ENCODE data around the gene SLC2A1. TPM values are rescaled to one million over a fixed set of nuclear protein-coding genes. Genes with fewer than 3 reads are reported as not detected.

The SLC2A1 gene
- total and polyA plus RNA-seq, 9 of the 15 experiments (the other 6 are each of a cell fraction or from before 2014, with no cell fraction given), result 12.6 to 153 (median 48.0) TPM

DNA sequence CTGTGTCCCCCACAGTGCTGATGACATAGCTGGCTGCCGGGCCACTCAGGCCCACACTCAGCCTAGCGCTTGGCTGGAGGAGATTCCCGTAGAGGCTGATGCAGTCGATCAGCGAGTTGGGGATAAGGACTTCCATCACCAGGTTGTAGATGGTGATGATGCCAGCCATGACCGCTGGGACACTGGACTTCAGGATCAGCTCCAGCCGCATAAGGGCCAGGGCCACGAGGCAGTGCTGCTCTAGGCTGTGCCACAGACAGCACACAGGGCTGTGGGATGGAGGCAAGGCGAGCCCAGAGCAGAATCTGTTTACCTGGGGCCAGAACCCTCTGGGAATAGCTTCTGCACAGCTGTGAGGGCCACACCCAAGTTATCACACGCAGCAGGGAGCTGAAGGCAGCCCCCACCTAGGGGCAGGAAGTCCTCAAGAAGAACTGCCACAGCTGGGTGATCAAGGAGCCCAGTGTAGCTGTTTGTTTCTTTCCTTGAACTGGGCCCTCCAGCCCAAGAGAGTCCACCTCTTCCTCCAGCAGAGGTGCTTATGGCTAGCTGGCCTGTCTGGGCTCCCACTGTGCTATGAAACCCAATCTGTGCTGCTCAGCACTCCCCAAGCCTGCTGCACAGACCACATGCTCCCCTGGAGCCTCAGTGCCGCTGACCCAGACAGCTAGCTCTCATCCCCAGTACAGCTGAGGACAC lies 6.2 kb downstream of the SLC2A1 start (continued):
- no peak for TF ChIP-seq MLX (CRISPR knock-in tag; conservative IDR thresholded peaks at IDR 0.05)
- no peak for TF ChIP-seq ZNF407 (IDR thresholded peaks at IDR 0.05; ENCODE audit: low read depth)
- TF ChIP-seq ESRRA (IDR thresholded peaks at IDR 0.05; ENCODE audit: borderline replicate concordance, low read depth), result no peak
- TF ChIP-seq MBD2 (IDR thresholded peaks at IDR 0.05; ENCODE audit: borderline replicate concordance, low read depth), result peak; percentile 51; the same call in 1 of the 2 replicates
- TF ChIP-seq, protein P1, sequence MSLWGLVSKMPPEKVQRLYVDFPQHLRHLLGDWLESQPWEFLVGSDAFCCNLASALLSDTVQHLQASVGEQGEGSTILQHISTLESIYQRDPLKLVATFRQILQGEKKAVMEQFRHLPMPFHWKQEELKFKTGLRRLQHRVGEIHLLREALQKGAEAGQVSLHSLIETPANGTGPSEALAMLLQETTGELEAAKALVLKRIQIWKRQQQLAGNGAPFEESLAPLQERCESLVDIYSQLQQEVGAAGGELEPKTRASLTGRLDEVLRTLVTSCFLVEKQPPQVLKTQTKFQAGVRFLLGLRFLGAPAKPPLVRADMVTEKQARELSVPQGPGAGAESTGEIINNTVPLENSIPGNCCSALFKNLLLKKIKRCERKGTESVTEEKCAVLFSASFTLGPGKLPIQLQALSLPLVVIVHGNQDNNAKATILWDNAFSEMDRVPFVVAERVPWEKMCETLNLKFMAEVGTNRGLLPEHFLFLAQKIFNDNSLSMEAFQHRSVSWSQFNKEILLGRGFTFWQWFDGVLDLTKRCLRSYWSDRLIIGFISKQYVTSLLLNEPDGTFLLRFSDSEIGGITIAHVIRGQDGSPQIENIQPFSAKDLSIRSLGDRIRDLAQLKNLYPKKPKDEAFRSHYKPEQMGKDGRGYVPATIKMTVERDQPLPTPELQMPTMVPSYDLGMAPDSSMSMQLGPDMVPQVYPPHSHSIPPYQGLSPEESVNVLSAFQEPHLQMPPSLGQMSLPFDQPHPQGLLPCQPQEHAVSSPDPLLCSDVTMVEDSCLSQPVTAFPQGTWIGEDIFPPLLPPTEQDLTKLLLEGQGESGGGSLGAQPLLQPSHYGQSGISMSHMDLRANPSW (CRISPR knock-in tag; IDR thresholded peaks at IDR 0.05), result no peak
- no peak for TF ChIP-seq MAFK (IDR thresholded peaks at IDR 0.05; ENCODE audit: low read length)
- TF ChIP-seq, protein P2, sequence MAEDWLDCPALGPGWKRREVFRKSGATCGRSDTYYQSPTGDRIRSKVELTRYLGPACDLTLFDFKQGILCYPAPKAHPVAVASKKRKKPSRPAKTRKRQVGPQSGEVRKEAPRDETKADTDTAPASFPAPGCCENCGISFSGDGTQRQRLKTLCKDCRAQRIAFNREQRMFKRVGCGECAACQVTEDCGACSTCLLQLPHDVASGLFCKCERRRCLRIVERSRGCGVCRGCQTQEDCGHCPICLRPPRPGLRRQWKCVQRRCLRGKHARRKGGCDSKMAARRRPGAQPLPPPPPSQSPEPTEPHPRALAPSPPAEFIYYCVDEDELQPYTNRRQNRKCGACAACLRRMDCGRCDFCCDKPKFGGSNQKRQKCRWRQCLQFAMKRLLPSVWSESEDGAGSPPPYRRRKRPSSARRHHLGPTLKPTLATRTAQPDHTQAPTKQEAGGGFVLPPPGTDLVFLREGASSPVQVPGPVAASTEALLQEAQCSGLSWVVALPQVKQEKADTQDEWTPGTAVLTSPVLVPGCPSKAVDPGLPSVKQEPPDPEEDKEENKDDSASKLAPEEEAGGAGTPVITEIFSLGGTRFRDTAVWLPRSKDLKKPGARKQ (CRISPR knock-in tag; IDR thresholded peaks at IDR 0.05), result no peak
- TF ChIP-seq, protein P3, sequence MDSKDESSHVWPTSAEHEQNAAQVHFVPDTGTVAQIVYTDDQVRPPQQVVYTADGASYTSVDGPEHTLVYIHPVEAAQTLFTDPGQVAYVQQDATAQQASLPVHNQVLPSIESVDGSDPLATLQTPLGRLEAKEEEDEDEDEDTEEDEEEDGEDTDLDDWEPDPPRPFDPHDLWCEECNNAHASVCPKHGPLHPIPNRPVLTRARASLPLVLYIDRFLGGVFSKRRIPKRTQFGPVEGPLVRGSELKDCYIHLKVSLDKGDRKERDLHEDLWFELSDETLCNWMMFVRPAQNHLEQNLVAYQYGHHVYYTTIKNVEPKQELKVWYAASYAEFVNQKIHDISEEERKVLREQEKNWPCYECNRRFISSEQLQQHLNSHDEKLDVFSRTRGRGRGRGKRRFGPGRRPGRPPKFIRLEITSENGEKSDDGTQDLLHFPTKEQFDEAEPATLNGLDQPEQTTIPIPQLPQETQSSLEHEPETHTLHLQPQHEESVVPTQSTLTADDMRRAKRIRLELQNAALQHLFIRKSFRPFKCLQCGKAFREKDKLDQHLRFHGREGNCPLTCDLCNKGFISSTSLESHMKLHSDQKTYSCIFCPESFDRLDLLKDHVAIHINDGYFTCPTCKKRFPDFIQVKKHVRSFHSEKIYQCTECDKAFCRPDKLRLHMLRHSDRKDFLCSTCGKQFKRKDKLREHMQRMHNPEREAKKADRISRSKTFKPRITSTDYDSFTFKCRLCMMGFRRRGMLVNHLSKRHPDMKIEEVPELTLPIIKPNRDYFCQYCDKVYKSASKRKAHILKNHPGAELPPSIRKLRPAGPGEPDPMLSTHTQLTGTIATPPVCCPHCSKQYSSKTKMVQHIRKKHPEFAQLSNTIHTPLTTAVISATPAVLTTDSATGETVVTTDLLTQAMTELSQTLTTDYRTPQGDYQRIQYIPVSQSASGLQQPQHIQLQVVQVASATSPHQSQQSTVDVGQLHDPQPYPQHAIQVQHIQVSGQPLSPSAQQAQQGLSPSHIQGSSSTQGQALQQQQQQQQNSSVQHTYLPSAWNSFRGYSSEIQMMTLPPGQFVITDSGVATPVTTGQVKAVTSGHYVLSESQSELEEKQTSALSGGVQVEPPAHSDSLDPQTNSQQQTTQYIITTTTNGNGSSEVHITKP (IDR thresholded peaks at IDR 0.05; ENCODE audit: partially characterized antibody), result no peak
